Chondrocyte (in vitro differentiated cells): Measurements from ENCODE around the gene HABP4. TPM values are rescaled to one million over a fixed set of nuclear protein-coding genes. Genes with fewer than 3 reads are reported as not detected.
A peak's percentile ranks its signal among the peaks of the same experiment; 100 is the strongest.

Experiments
- DNase-seq: peaks from one replicate; pipeline ENCODE4 v3.0.0; 2021; ENCODE audit warnings: mixed read lengths, low spot score
- H3K27ac Mint-ChIP-seq: one replicate; pipeline ENCODE4 v1.8.0; 2021; ENCODE audit warnings: mild to moderate bottlenecking, moderate library complexity, mixed read lengths; ENCODE audit not compliant: unreplicated experiment
- H3K27me3 Mint-ChIP-seq: 2 replicates; pipeline ENCODE4 v1.8.0; 2021; ENCODE audit warnings: low read depth, mixed read lengths
- H3K36me3 Mint-ChIP-seq: 2 replicates; pipeline ENCODE4 v1.8.0; 2021; ENCODE audit warnings: low read depth, mixed read lengths
- H3K4me1 Mint-ChIP-seq: 2 replicates; pipeline ENCODE4 v1.8.0; 2021; ENCODE audit warnings: low read depth, mild to moderate bottlenecking, mixed read lengths
- H3K4me3 Mint-ChIP-seq: one replicate; pipeline ENCODE4 v1.8.0; 2021; ENCODE audit warnings: mild to moderate bottlenecking, moderate library complexity, mixed read lengths; ENCODE audit not compliant: unreplicated experiment
- H3K9me3 Mint-ChIP-seq: 2 replicates; pipeline ENCODE4 v1.8.0; 2021; ENCODE audit warnings: low read depth, mixed read lengths
- total RNA-seq: library from RNA; stranded (reverse); gene quantifications from 3 replicates; pipeline ENCODE4 v1.2.1, GENCODE V29; 2021
- TF ChIP-seq, protein P1 (sequence below): fragments of 200-600 bp; sonication (generic); IDR thresholded peaks from 2 replicates; pipeline ENCODE4 v1.5.0; 2021; ENCODE audit warnings: antibody characterized with exemption, mild to moderate bottlenecking, moderate library complexity

Gene HABP4
- total RNA-seq, 1 donor from 2014 or later = 28.9 TPM

DNA sequence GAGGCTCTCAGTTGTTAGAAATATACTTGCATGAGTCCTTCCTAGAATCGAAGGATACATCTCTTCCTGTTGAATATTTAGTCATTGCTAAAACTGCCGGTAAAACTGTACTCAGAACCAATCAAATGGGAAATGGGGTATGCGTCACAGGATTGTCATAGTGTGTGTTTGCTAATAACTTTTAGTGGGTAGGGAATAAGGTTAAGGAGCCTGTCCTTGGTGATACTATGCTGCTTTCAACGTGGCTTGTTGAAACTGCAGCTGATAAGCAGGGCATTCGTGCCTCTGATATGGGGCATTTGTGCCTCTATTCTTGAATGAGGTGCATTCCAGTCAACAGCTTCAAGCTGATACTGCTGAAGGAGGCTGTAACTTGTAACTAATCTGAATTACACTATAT lies 26.6 kb downstream of the HABP4 start:
- no peak overlapping the region for H3K4me3 Mint-ChIP-seq
- DNase-seq = no peak
- TF ChIP-seq, protein P1, sequence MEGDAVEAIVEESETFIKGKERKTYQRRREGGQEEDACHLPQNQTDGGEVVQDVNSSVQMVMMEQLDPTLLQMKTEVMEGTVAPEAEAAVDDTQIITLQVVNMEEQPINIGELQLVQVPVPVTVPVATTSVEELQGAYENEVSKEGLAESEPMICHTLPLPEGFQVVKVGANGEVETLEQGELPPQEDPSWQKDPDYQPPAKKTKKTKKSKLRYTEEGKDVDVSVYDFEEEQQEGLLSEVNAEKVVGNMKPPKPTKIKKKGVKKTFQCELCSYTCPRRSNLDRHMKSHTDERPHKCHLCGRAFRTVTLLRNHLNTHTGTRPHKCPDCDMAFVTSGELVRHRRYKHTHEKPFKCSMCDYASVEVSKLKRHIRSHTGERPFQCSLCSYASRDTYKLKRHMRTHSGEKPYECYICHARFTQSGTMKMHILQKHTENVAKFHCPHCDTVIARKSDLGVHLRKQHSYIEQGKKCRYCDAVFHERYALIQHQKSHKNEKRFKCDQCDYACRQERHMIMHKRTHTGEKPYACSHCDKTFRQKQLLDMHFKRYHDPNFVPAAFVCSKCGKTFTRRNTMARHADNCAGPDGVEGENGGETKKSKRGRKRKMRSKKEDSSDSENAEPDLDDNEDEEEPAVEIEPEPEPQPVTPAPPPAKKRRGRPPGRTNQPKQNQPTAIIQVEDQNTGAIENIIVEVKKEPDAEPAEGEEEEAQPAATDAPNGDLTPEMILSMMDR = no peak
- peaks cover 6% of the 10 kb centered on the region for H3K36me3 Mint-ChIP-seq
- H3K27me3 Mint-ChIP-seq = no peaks in the 10 kb centered on the region
- H3K4me1 Mint-ChIP-seq = peaks cover 4% of the 10 kb centered on the region
- H3K27ac Mint-ChIP-seq = no peak overlapping the region
- no peaks in the 10 kb centered on the region for H3K9me3 Mint-ChIP-seq

DNA sequence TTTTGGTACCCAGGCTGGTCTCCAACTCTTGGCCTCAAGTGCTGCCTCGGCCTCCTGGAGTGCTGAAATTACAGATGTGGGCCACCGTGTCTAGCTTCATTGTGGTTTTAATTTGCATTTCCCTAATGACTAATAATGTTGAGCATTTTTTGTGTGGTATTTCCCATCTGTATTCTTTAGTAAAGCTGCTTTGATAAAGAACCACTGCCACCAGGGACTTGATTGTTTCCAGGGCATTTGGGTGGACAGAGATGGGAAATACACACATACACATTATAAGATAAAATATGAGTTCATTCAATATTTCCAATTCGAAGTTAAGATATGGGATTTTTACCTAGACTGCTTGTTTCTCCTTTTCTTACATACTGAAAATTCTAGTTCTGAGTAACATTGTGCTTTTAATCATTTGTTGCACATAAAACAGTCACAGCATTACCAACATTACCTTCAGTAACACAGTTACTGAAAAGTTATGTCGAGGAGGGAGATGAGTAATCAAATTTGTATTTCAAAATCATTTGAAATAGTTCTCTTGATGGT lies 28.9 kb downstream of the HABP4 start:
- peaks cover 3% of the 10 kb centered on the region for H3K9me3 Mint-ChIP-seq
- no peak overlapping the region for H3K4me3 Mint-ChIP-seq
- H3K27me3 Mint-ChIP-seq = no peaks in the 10 kb centered on the region
- H3K36me3 Mint-ChIP-seq = peaks cover 10% of the 10 kb centered on the region
- peak overlapping the region; percentile 55 for H3K27ac Mint-ChIP-seq
- peaks cover 22% of the 10 kb centered on the region for H3K4me1 Mint-ChIP-seq
- TF ChIP-seq, protein P1 = no peak
- DNase-seq = no peak

DNA sequence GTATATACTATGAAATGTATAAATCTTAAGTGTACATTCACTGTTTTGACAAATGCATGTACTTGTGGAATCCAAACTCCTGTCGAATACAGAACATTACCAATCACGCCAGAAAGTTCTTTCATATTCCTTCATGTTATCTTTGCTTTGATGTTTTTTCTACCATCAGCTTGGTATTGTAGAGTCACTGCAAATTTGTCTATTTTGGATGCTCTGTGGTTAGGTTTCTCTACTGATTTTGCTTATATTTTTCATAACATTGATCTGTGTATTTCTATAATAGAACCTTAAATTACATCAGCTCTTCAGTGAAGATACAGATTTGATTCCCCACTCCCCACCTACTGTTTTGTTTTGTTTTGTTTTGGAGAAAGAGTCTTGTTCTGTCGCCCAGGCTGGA lies 30.8 kb downstream of the HABP4 start:
- no peak overlapping the region for H3K4me3 Mint-ChIP-seq
- DNase-seq = no peak
- peaks cover 10% of the 10 kb centered on the region for H3K36me3 Mint-ChIP-seq
- no peak overlapping the region for H3K27ac Mint-ChIP-seq
- H3K27me3 Mint-ChIP-seq = no peaks in the 10 kb centered on the region
- TF ChIP-seq, protein P1 = no peak
- peaks cover 38% of the 10 kb centered on the region for H3K4me1 Mint-ChIP-seq
- H3K9me3 Mint-ChIP-seq = peaks cover 3% of the 10 kb centered on the region

DNA sequence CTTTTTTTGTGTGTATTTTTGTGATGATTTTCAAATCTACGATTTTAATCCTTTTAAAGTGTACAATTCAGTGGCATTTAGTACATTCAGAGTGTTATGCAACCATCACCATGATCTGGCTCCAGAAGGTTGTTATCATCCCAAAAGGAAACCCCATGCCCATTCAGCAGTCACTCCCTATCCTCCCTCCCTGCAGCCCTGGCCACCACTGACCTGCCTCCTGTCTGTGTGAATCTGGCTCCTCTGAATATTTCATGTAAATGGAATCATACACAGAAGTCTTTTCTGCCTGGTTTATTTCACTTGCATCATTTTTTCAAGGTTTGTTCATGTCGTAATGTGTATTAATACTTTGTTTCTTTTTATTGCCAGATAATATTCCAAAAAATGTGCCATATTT lies 32.5 kb downstream of the HABP4 start:
- peak overlapping the region; percentile 91 for H3K27ac Mint-ChIP-seq
- H3K4me1 Mint-ChIP-seq = peaks cover 56% of the 10 kb centered on the region
- no peaks in the 10 kb centered on the region for H3K27me3 Mint-ChIP-seq
- no peak for DNase-seq
- H3K4me3 Mint-ChIP-seq = no peak overlapping the region
- peaks cover 11% of the 10 kb centered on the region for H3K36me3 Mint-ChIP-seq
- TF ChIP-seq, protein P1 = no peak
- peaks cover 3% of the 10 kb centered on the region for H3K9me3 Mint-ChIP-seq

DNA sequence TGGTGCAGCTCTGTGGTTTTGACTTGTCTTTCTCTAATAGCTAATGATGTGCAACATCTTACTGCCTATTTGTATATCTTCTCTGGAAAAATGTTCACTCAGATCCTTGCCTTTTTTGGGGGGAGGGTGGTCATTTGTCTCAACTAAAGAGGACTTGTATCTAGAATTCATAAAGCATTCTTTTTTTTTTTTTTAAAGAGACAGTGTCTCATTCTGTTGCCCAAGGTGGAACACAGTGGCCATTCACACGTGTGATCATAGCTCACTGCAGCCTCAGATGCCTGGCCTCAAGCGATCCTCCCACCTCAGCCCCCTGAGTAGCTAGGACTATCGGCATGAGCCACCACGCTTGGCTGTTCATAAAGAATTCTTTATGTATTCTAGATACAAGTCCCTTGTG lies 33.2 kb downstream of the HABP4 start:
- Mint-ChIP-seq H3K9me3 (peaks cover 3% of the 10 kb centered on the region), H3K27ac (peak overlapping the region; percentile 91), H3K4me1 (peaks cover 62% of the 10 kb centered on the region), H3K36me3 (peaks cover 14% of the 10 kb centered on the region), H3K4me3 (no peak overlapping the region), H3K27me3 (no peaks in the 10 kb centered on the region)
- DNase-seq = no peak
- TF ChIP-seq, protein P1 = no peak
